Activated CD8-positive, alpha-beta T cell treated with anti-CD3 and anti-CD28 coated beads for 36 hours (primary cell): ENCODE data around the gene SEL1L3. TPM values are rescaled to one million over a fixed set of nuclear protein-coding genes. Genes with fewer than 3 reads are reported as not detected.

Source experiments
- ATAC-seq: fragments of 200-7000 bp; cut with Tn5 transposase; one replicate; pipeline ENCODE4 v1.10.0; 2021; ENCODE audit warnings: mild to moderate bottlenecking, moderate library complexity
- CTCF ChIA-PET: fragments of 350-600 bp; sonication (Branson Sonifier 250); formaldehyde crosslinking; loops from one replicate; lab custom pipeline; 2021; ENCODE audit warnings: antibody characterized with exemption; lab: Charles Lee
- POLR2A ChIA-PET: fragments of 350-600 bp; sonication (Branson Sonifier 250); formaldehyde crosslinking; loops from one replicate; lab custom pipeline; 2021; ENCODE audit warnings: antibody characterized with exemption; lab: Charles Lee
- DNase-seq: peaks from one replicate; pipeline ENCODE4 v3.0.0-alpha.2; 2020
- H3K27ac Mint-ChIP-seq: one replicate; pipeline ENCODE4 v1.8.0; 2021; ENCODE audit warnings: mild to moderate bottlenecking, mixed read lengths
- H3K27me3 Mint-ChIP-seq: one replicate; pipeline ENCODE4 v1.8.0; 2021; ENCODE audit warnings: mixed read lengths
- H3K36me3 Mint-ChIP-seq: one replicate; pipeline ENCODE4 v1.8.0; 2021; ENCODE audit warnings: low read depth, mixed read lengths
- H3K4me1 Mint-ChIP-seq: one replicate; pipeline ENCODE4 v1.8.0; 2021; ENCODE audit warnings: low read depth, mixed read lengths
- H3K4me3 Mint-ChIP-seq: one replicate; pipeline ENCODE4 v1.8.0; 2021; ENCODE audit warnings: mild to moderate bottlenecking, moderate library complexity, mixed read lengths
- H3K9me3 Mint-ChIP-seq: one replicate; pipeline ENCODE4 v1.8.0; 2021; ENCODE audit warnings: mixed read lengths
- intact Hi-C: fragments of 100-400 bp; cut with micrococcal nuclease; formaldehyde crosslinking; loops from one replicate; pipeline ENCODE4 v1.10.0; 2022
- total RNA-seq, 2 experiments: library from RNA; stranded (reverse); gene quantifications; one replicate each; pipeline ENCODE4 v1.2.3, GENCODE V29; 2021
- TF ChIP-seq, protein P1 (sequence below): fragments of 200-600 bp; IDR thresholded peaks from one replicate; pipeline ENCODE4 v1.8.0; 2022; ENCODE audit warnings: antibody characterized with exemption, mild to moderate bottlenecking

The SEL1L3 gene
- total RNA-seq, 2 experiments from 2014 or later = 34.8 to 36.9 TPM

DNA sequence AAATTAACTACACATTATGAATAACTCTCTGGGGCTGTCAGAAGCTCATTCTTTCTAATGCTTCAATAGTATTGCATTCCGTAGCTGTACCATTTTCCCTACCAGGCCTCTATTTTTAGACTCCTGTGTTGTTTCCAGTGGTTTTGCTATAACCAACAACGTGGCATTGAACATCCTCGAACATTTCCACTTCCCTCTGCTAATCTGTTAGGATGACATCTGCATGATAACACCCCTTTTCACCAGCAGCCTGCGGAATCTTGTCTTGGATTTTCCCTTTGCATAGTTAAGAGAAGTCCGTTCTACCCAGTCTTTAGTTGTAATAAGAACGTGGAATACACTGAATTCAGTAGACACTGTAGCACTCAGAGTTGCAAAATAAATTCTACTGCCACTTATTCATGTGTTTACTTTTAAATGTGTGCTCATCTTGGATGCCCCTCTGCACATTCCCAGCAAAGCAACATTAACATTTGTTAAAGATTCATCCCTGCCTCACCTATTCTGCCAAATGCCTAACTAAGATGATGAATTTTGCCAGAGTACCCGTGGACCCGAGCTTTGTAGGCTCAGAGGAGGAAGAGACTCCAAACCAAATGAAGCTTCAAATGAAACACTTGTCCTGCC lies 55.6 kb downstream of the SEL1L3 start:
- Mint-ChIP-seq H3K9me3 (no peaks in the 10 kb centered on the region), H3K27ac (no peak overlapping the region), H3K4me1 (no peaks in the 10 kb centered on the region), H3K4me3 (no peak overlapping the region), H3K27me3 (no peaks in the 10 kb centered on the region), H3K36me3 (peaks cover 40% of the 10 kb centered on the region)
- intact Hi-C loops = no loop called here
- no peak for ATAC-seq
- TF ChIP-seq, protein P1, sequence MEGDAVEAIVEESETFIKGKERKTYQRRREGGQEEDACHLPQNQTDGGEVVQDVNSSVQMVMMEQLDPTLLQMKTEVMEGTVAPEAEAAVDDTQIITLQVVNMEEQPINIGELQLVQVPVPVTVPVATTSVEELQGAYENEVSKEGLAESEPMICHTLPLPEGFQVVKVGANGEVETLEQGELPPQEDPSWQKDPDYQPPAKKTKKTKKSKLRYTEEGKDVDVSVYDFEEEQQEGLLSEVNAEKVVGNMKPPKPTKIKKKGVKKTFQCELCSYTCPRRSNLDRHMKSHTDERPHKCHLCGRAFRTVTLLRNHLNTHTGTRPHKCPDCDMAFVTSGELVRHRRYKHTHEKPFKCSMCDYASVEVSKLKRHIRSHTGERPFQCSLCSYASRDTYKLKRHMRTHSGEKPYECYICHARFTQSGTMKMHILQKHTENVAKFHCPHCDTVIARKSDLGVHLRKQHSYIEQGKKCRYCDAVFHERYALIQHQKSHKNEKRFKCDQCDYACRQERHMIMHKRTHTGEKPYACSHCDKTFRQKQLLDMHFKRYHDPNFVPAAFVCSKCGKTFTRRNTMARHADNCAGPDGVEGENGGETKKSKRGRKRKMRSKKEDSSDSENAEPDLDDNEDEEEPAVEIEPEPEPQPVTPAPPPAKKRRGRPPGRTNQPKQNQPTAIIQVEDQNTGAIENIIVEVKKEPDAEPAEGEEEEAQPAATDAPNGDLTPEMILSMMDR = no peak
- ChIA-PET POLR2A (no interaction called here), CTCF (no interaction called here)
- no peak for DNase-seq

DNA sequence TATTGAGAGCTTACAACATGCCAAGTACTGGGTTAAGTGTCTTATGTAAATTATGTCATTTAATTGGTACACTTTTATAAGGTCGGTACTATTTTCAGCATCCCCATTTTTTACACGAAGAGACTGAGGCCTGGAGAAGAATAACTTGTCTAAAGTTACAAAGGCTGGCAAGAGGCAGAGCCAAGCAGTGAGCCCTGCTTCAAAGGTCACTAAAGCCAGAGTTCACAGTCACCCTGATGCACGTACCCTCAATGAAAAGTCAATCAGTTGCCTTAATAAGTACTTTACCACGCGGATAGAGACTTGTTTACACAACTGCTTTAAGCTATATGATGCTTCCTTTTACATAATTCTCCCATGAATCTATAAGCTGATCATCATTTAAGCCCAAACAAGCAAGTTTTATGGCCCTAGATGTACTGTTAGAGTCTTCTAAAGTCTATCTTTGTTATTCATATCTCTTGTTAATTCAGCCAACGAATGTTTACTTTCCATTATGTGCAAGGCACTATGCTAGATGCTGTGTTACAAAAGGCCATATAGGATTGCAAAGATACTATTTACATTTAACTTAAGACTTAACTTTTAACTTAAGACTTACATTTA lies 57.4 kb downstream of the SEL1L3 start:
- Mint-ChIP-seq H3K27me3 (no peaks in the 10 kb centered on the region), H3K27ac (no peak overlapping the region), H3K4me1 (no peaks in the 10 kb centered on the region), H3K36me3 (peaks cover 43% of the 10 kb centered on the region), H3K4me3 (no peak overlapping the region), H3K9me3 (no peaks in the 10 kb centered on the region)
- ChIA-PET CTCF (no interaction called here), POLR2A (interaction anchor here (0.6 to 1.5 kb wide), 2 partner anchors 22 to 164 kb away, joined by 3 read pairs; no protein-coding TSS in a partner anchor)
- intact Hi-C loops = no loop called here
- DNase-seq = no peak
- ATAC-seq = no peak
- TF ChIP-seq, protein P1 = no peak

DNA sequence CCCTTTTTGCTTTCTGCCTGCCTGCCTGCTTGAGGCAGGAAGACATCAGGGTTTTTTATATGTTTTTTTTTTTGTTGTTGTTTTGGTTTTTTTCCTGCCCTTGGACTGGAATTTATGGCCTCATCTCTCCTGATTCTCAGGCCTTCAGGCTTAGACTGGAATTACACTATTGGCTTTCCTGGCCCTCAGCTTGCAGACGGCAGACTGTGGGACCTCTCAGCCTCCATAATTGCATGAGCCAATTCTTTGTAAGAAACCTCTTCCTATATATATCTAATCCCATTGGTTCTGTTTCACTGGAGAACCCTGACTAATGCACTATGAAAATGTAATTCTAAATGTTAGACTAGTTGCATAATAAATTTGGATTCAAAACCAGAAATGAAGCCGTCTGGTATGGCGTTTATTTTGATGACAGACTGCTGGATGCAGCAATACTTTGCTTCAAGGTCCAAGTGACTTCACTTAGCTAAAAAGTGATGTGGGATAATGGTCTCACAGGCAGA lies 59.0 kb downstream of the SEL1L3 start:
- H3K9me3 Mint-ChIP-seq = no peaks in the 10 kb centered on the region
- no peak overlapping the region for H3K4me3 Mint-ChIP-seq
- CTCF ChIA-PET = no interaction called here
- TF ChIP-seq, protein P1 = no peak
- intact Hi-C loops = no loop called here
- POLR2A ChIA-PET = interaction anchor here (1.5 kb wide), 1 partner anchor 20 kb away, joined by 3 read pairs; no protein-coding TSS in a partner anchor
- no peak overlapping the region for H3K27ac Mint-ChIP-seq
- DNase-seq (no peak), ATAC-seq (no peak)
- H3K36me3 Mint-ChIP-seq = peaks cover 52% of the 10 kb centered on the region
- H3K4me1 Mint-ChIP-seq = no peaks in the 10 kb centered on the region
- no peaks in the 10 kb centered on the region for H3K27me3 Mint-ChIP-seq

DNA sequence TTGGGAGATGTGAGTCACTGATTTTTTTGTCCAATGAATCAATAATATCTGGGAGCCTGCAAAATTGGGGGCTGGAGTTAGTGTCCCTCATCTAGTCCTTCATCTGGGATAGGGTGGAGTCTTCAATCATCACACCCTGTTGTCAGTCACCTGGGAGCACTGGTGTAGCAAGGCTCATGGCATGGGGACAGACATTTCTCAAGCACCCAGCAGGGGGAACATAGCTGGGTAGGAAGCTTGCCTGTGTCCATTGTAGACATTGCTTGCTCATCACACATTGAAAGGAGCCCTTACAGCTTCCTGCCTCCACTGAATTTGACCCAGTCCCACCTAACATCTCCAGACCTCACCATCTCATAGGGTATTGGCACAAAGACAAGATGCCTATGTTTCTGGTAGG lies 61.2 kb downstream of the SEL1L3 start:
- no peaks in the 10 kb centered on the region for H3K9me3 Mint-ChIP-seq
- no peak for DNase-seq
- no peaks in the 10 kb centered on the region for H3K4me1 Mint-ChIP-seq
- no peak overlapping the region for H3K27ac Mint-ChIP-seq
- TF ChIP-seq, protein P1 = no peak
- POLR2A ChIA-PET = interaction anchor here (1.0 kb wide), 1 partner anchor 17 kb away, joined by 4 read pairs; no protein-coding TSS in a partner anchor
- no peaks in the 10 kb centered on the region for H3K27me3 Mint-ChIP-seq
- no peak for ATAC-seq
- intact Hi-C loops = no loop called here
- peaks cover 51% of the 10 kb centered on the region for H3K36me3 Mint-ChIP-seq
- CTCF ChIA-PET = no interaction called here
- no peak overlapping the region for H3K4me3 Mint-ChIP-seq

DNA sequence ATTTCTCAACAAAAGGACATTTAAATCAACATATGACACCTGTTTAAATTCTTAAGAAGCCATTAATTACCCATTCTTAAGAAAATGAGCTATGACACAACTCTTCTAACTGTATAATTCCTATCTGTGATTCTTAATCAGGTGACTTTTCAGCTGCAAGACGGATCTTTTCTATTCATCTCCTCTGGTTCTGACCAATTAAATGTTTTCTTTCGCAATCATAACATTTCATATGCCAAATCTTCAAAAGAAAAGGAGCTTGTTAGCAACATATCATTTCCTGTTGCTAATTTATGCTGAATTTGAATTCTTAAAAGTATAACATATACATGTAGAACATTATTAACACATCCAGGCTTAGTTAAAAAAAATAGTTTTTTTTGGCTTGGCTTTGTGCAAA lies 62.5 kb downstream of the SEL1L3 start:
- H3K27me3 Mint-ChIP-seq = no peaks in the 10 kb centered on the region
- H3K36me3 Mint-ChIP-seq = peaks cover 52% of the 10 kb centered on the region
- ATAC-seq = no peak
- ChIA-PET CTCF (no interaction called here), POLR2A (no interaction called here)
- no peaks in the 10 kb centered on the region for H3K4me1 Mint-ChIP-seq
- no peak overlapping the region for H3K27ac Mint-ChIP-seq
- no peak overlapping the region for H3K4me3 Mint-ChIP-seq
- H3K9me3 Mint-ChIP-seq = no peaks in the 10 kb centered on the region
- TF ChIP-seq, protein P1 = no peak
- intact Hi-C loops = no loop called here
- DNase-seq = no peak
